ENCODE data around the gene OR6S1.
A peak's percentile ranks its signal among the peaks of the same experiment; 100 is the strongest.
"Not testable (repeated sequence)": the region's sequence is repeated elsewhere in the genome, so short reads cannot be mapped to it uniquely, and the experiment has no call there.

Gene OR6S1

GRCh38 chr14:20659813-20660395, 18.4 kb upstream of the OR6S1 start:
- peaks cover 48% of the 10 kb centered on the region for H3K27me3 Mint-ChIP-seq
- no peak overlapping the region for H3K4me3 Mint-ChIP-seq
- ATAC-seq (replicated peaks; ENCODE audit: extremely low read depth, poor library complexity, severe bottlenecking) (no peak), DNase-seq (ENCODE audit: low spot score in 2 of 2) (no peak)
- peaks cover 30% of the 10 kb centered on the region for H3K4me1 Mint-ChIP-seq
- no peaks in the 10 kb centered on the region for H3K9me3 Mint-ChIP-seq
- peaks cover 10% of the 10 kb centered on the region for H3K36me3 Mint-ChIP-seq (ENCODE audit: insufficient read depth)
- H3K27ac Mint-ChIP-seq (ENCODE audit: low read depth) = no peak overlapping the region

DNA sequence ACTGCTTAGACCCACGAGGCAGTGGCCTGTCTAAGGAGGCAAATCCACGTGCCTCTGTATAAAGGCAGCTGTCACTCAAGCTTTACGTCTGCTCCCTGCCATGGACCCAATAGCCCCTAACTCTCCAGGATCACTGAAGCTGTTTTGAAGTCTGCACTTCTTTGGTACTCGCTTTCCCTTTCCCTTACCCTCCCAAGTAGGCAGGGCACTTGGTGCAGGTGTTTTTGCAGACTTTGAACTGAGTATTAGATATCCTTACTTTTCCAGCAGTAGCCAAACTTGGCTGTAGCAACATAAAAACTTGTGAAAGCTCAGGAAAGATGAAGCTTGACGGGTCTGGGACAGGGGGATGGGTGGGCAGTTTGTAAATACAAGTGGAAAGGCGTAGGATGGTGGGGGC, 17.8 kb upstream of the OR6S1 start:
- Mint-ChIP-seq H3K9me3 (no peaks in the 10 kb centered on the region), H3K36me3 (ENCODE audit: insufficient read depth) (peaks cover 10% of the 10 kb centered on the region), H3K27me3 (peaks cover 53% of the 10 kb centered on the region), H3K4me3 (no peak overlapping the region), H3K4me1 (peaks cover 33% of the 10 kb centered on the region), H3K27ac (ENCODE audit: low read depth) (no peak overlapping the region)
- DNase-seq (ENCODE audit: low spot score in 2 of 2) = no peak
- ATAC-seq (replicated peaks; ENCODE audit: extremely low read depth, poor library complexity, severe bottlenecking) = no peak

- H3K9me3 Mint-ChIP-seq = no peaks in the 10 kb centered on the region
- H3K4me3 Mint-ChIP-seq = no peak overlapping the region
- no peak overlapping the region for H3K27ac Mint-ChIP-seq (ENCODE audit: low read depth)
- DNase-seq (ENCODE audit: low spot score in 2 of 2) = no peak
- H3K4me1 Mint-ChIP-seq = peaks cover 37% of the 10 kb centered on the region
- peaks cover 64% of the 10 kb centered on the region for H3K27me3 Mint-ChIP-seq
- ATAC-seq (replicated peaks; ENCODE audit: extremely low read depth, poor library complexity, severe bottlenecking) = no peak
- H3K36me3 Mint-ChIP-seq (ENCODE audit: insufficient read depth) = peaks cover 7% of the 10 kb centered on the region
Measured at GRCh38 chr14:20658246-20658645, 16.8 kb upstream of the OR6S1 start.

GRCh38 chr14:20657216-20658211, 16.0 kb upstream of the OR6S1 start:
- Mint-ChIP-seq H3K9me3 (no peaks in the 10 kb centered on the region), H3K4me3 (no peak overlapping the region), H3K27ac (ENCODE audit: low read depth) (peak overlapping the region; percentile 11), H3K4me1 (peaks cover 36% of the 10 kb centered on the region), H3K36me3 (ENCODE audit: insufficient read depth) (peaks cover 8% of the 10 kb centered on the region), H3K27me3 (peaks cover 72% of the 10 kb centered on the region)
- peak; percentile 20 for ATAC-seq (replicated peaks; ENCODE audit: extremely low read depth, poor library complexity, severe bottlenecking)
- DNase-seq (ENCODE audit: low spot score in 2 of 2) = no peak

DNA sequence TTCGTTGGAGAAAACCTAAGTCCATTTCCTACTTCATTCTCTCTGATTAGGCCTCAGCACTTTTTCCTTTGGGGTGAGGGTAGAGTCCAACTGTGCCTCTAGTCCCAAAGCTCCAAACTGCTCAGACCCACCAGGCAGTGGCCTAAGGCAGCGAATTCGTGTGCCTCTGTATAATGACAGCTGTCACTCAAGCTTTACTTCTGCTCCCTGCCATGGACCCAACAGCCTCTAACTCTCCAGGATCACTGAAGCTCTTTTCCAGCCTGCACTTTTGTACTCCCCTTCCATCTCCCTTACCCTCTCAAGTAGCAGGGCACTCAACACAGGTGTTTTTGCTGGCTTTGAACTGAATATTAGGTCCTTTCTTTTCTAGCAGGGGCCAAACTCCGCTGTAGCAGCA, 14.8 kb upstream of the OR6S1 start:
- peaks cover 84% of the 10 kb centered on the region for H3K27me3 Mint-ChIP-seq
- DNase-seq (ENCODE audit: low spot score in 2 of 2) (no peak), ATAC-seq (replicated peaks; ENCODE audit: extremely low read depth, poor library complexity, severe bottlenecking) (no peak)
- peaks cover 32% of the 10 kb centered on the region for H3K4me1 Mint-ChIP-seq
- no peak overlapping the region for H3K4me3 Mint-ChIP-seq
- H3K9me3 Mint-ChIP-seq = no peaks in the 10 kb centered on the region
- H3K27ac Mint-ChIP-seq (ENCODE audit: low read depth) = peak overlapping the region; percentile 11
- peaks cover 9% of the 10 kb centered on the region for H3K36me3 Mint-ChIP-seq (ENCODE audit: insufficient read depth)

GRCh38 chr14:20655851-20656250, 14.4 kb upstream of the OR6S1 start:
- DNase-seq (ENCODE audit: low spot score in 2 of 2) = no peak
- H3K27me3 Mint-ChIP-seq = peaks cover 88% of the 10 kb centered on the region
- ATAC-seq (replicated peaks; ENCODE audit: extremely low read depth, poor library complexity, severe bottlenecking) = no peak
- H3K9me3 Mint-ChIP-seq = no peaks in the 10 kb centered on the region
- peaks cover 9% of the 10 kb centered on the region for H3K36me3 Mint-ChIP-seq (ENCODE audit: insufficient read depth)
- H3K4me3 Mint-ChIP-seq = no peak overlapping the region
- peaks cover 32% of the 10 kb centered on the region for H3K4me1 Mint-ChIP-seq
- no peak overlapping the region for H3K27ac Mint-ChIP-seq (ENCODE audit: low read depth)

DNA sequence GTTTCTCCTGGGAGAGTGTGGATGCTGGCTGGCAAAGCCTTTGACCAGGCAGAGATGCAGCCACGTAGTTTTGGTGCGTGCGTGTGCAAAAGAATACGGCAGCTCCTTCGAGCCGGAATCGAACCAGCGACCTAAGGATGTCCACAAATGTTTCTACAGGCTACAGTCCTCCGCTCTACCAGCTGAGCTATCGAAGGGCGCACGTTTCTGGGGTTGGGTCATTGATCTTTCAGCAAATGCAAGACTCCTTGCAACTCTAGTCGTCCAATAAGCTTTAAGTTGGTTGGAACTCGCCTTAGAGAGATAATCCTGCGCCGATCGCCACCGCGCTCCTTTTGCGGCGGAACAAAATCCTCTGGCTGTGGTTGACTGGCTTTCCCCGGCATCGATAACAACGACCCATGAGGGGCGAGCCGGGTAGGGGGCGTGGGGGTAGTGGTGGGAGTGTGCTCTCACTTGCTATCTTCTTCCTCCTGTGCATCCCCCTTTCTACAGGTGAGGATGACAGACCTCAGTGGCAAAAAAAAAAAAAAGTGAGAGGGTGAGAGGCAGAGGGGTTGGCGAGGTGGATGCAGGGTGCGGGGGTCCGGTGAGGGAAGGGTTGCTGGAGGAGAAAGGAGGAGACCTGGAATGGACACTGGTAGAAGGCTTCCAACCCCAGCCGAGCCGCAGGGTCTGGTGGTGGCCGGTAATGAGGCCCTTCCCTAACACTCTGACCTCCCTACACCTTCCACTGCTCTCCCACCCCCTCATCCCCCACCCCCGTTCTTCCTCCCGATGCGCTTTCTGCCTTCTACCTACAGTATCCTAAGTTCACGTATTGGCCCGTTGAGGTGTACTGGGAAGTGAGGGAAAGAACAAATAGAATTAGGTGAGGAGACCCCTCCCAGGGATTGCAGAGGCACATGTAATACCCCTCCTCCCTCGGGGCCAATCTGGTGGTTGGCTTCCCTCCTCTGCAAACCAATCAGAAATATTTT, 11.8 kb upstream of the OR6S1 start:
- Mint-ChIP-seq H3K9me3 (no peaks in the 10 kb centered on the region), H3K27ac (ENCODE audit: low read depth) (peak overlapping the region; percentile 23), H3K36me3 (ENCODE audit: insufficient read depth) (peaks cover 9% of the 10 kb centered on the region), H3K4me1 (peaks cover 32% of the 10 kb centered on the region), H3K27me3 (peaks cover 81% of the 10 kb centered on the region), H3K4me3 (peak overlapping the region; percentile 41)
- ATAC-seq (replicated peaks; ENCODE audit: extremely low read depth, poor library complexity, severe bottlenecking) (peak; percentile 46), DNase-seq (ENCODE audit: low spot score in 2 of 2) (peak in 1 of 2 donors; percentile 36)

DNA sequence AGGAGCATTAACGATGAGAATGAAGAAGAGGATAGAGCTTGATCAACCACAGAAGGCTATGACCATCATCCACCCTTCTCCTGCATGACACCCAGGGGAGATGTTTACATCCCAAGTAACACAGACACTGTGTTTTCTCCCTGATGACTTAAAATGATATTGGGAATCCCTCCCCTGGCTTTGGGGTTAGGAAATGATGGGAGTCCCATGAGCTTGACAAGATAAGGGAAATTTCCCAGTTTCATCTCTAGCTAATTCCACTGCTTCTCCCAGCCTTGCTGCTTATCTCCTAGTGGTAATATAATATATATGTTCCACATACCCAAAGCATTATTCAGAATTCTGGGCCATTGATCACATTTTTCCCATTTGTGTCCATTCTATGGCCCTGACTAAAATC, 4.0 kb upstream of the OR6S1 start:
- Mint-ChIP-seq H3K9me3 (no peaks in the 10 kb centered on the region), H3K36me3 (ENCODE audit: insufficient read depth) (peaks cover 2% of the 10 kb centered on the region), H3K27ac (ENCODE audit: low read depth) (no peak overlapping the region), H3K4me1 (no peaks in the 10 kb centered on the region), H3K4me3 (no peak overlapping the region), H3K27me3 (peaks cover 49% of the 10 kb centered on the region)
- no peak for DNase-seq (ENCODE audit: low spot score in 2 of 2)
- no peak for ATAC-seq (replicated peaks; ENCODE audit: extremely low read depth, poor library complexity, severe bottlenecking)

GRCh38 chr14:20644520-20644919, 3.0 kb upstream of the OR6S1 start:
- ATAC-seq (replicated peaks; ENCODE audit: extremely low read depth, poor library complexity, severe bottlenecking) (no peak), DNase-seq (ENCODE audit: low spot score in 2 of 2) (no peak)
- Mint-ChIP-seq H3K4me1 (no peaks in the 10 kb centered on the region), H3K27me3 (peaks cover 51% of the 10 kb centered on the region), H3K36me3 (ENCODE audit: insufficient read depth) (peaks cover 2% of the 10 kb centered on the region), H3K4me3 (no peak overlapping the region), H3K27ac (ENCODE audit: low read depth) (no peak overlapping the region), H3K9me3 (no peaks in the 10 kb centered on the region)

- H3K4me1 Mint-ChIP-seq, H3K9me3 Mint-ChIP-seq: not testable (repeated sequence)
- peaks cover 43% of the 10 kb centered on the region for H3K27me3 Mint-ChIP-seq
Measured at GRCh38 chr14:20642755-20643154, 1.3 kb upstream of the OR6S1 start.

GRCh38 chr14:20642182-20642581, 691 bp upstream of the OR6S1 start:
- no peak for ATAC-seq (replicated peaks; ENCODE audit: extremely low read depth, poor library complexity, severe bottlenecking)
- Mint-ChIP-seq H3K27me3 (peaks cover 43% of the 10 kb centered on the region), H3K4me3 (no peak overlapping the region), H3K4me1 (no peaks in the 10 kb centered on the region), H3K27ac (ENCODE audit: low read depth) (no peak overlapping the region), H3K9me3 (no peaks in the 10 kb centered on the region), H3K36me3 (ENCODE audit: insufficient read depth) (peaks cover 2% of the 10 kb centered on the region)
- no peak for DNase-seq (ENCODE audit: low spot score in 2 of 2)

More at GRCh38 chr14:20642755-20643154, 1.3 kb upstream of the OR6S1 start:
- H3K27ac Mint-ChIP-seq (ENCODE audit: low read depth); ATAC-seq (replicated peaks; ENCODE audit: extremely low read depth, poor library complexity, severe bottlenecking); DNase-seq (ENCODE audit: low spot score in 2 of 2); H3K4me3 Mint-ChIP-seq; H3K36me3 Mint-ChIP-seq (ENCODE audit: insufficient read depth): not testable (repeated sequence)

All from central memory CD8-positive, alpha-beta T cell (primary cell).